KOPT-K1 (cell line): Measurements from ENCODE around the gene CKAP2L.

ENCODE experiments used
- H3K27ac ChIP-seq: fragments of 200-600 bp; sonication (generic); 2 replicates; pipeline ENCODE4 v1.5.1; 2016; ENCODE audit warnings: antibody characterized with exemption, mild to moderate bottlenecking, low read depth, low read length; ENCODE audit not compliant: poor library complexity, severe bottlenecking
- H3K36me3 ChIP-seq: fragments of 200-600 bp; sonication (generic); 2 replicates; pipeline ENCODE4 v1.5.1; 2017; ENCODE audit warnings: antibody characterized with exemption, mild to moderate bottlenecking, low read length, moderate library complexity; ENCODE audit not compliant: insufficient read depth
- H3K9me3 ChIP-seq: fragments of 200-600 bp; sonication (generic); 2 replicates; pipeline ENCODE4 v1.5.1; 2017; ENCODE audit warnings: antibody characterized with exemption, low read length, mild to moderate bottlenecking; ENCODE audit not compliant: insufficient read depth, poor library complexity, severe bottlenecking

Gene CKAP2L

GRCh38 chr2:112783187-112783714, 18.8 kb upstream of the CKAP2L start:
- H3K27ac ChIP-seq: no peak overlapping the region
- H3K36me3 ChIP-seq: no peaks in the 10 kb centered on the region
- no peaks in the 10 kb centered on the region for H3K9me3 ChIP-seq

GRCh38 chr2:112782234-112782799, 17.9 kb upstream of the CKAP2L start:
- H3K27ac ChIP-seq: no peak overlapping the region
- H3K36me3 ChIP-seq: no peaks in the 10 kb centered on the region

GRCh38 chr2:112779598-112779997, 15.2 kb upstream of the CKAP2L start:
- H3K27ac ChIP-seq: no peak overlapping the region
- no peaks in the 10 kb centered on the region for H3K9me3 ChIP-seq
- no peaks in the 10 kb centered on the region for H3K36me3 ChIP-seq

More at GRCh38 chr2:112782234-112782799, 17.9 kb upstream of the CKAP2L start:
- H3K9me3 ChIP-seq: no peaks in the 10 kb centered on the region

- H3K9me3 ChIP-seq: no peaks in the 10 kb centered on the region
- no peak overlapping the region for H3K27ac ChIP-seq
- H3K36me3 ChIP-seq: no peaks in the 10 kb centered on the region
Measured at GRCh38 chr2:112777036-112777435, 12.6 kb upstream of the CKAP2L start.

- Histone ChIP-seq H3K9me3 (no peaks in the 10 kb centered on the region), H3K36me3 (no peaks in the 10 kb centered on the region), H3K27ac (no peak overlapping the region)
Measured at GRCh38 chr2:112776113-112776512, 11.7 kb upstream of the CKAP2L start.

GRCh38 chr2:112774536-112775285, 10.3 kb upstream of the CKAP2L start:
- no peaks in the 10 kb centered on the region for H3K9me3 ChIP-seq
- no peaks in the 10 kb centered on the region for H3K36me3 ChIP-seq
- H3K27ac ChIP-seq: no peak overlapping the region

GRCh38 chr2:112773556-112773955, 9.1 kb upstream of the CKAP2L start:
- no peak overlapping the region for H3K27ac ChIP-seq
- H3K9me3 ChIP-seq: no peaks in the 10 kb centered on the region
- H3K36me3 ChIP-seq: no peaks in the 10 kb centered on the region

- Histone ChIP-seq H3K36me3 (no peaks in the 10 kb centered on the region), H3K27ac (no peak overlapping the region), H3K9me3 (peaks cover 4% of the 10 kb centered on the region)
Measured at GRCh38 chr2:112772911-112773475, 8.6 kb upstream of the CKAP2L start.

GRCh38 chr2:112772322-112772721, 7.9 kb upstream of the CKAP2L start:
- Histone ChIP-seq H3K27ac (no peak overlapping the region), H3K9me3 (peaks cover 11% of the 10 kb centered on the region), H3K36me3 (no peaks in the 10 kb centered on the region)

GRCh38 chr2:112768432-112768831, 4.0 kb upstream of the CKAP2L start:
- H3K36me3 ChIP-seq: no peaks in the 10 kb centered on the region
- H3K27ac ChIP-seq: no peak overlapping the region
- peaks cover 11% of the 10 kb centered on the region for H3K9me3 ChIP-seq

- no peak overlapping the region for H3K27ac ChIP-seq
- peaks cover 11% of the 10 kb centered on the region for H3K9me3 ChIP-seq
- H3K36me3 ChIP-seq: peaks cover 3% of the 10 kb centered on the region
Measured at GRCh38 chr2:112767693-112768330, 3.4 kb upstream of the CKAP2L start.

- Histone ChIP-seq H3K36me3 (peaks cover 29% of the 10 kb centered on the region), H3K9me3 (peaks cover 11% of the 10 kb centered on the region), H3K27ac (peak overlapping the region; percentile 91)
Measured at GRCh38 chr2:112765251-112765650, 842 bp upstream of the CKAP2L start.

GRCh38 chr2:112762276-112762675, 2.1 kb downstream of the CKAP2L start:
- H3K9me3 ChIP-seq: no peaks in the 10 kb centered on the region
- no peak overlapping the region for H3K27ac ChIP-seq
- peaks cover 59% of the 10 kb centered on the region for H3K36me3 ChIP-seq

- H3K27ac ChIP-seq: no peak overlapping the region
- H3K9me3 ChIP-seq: no peaks in the 10 kb centered on the region
- peaks cover 80% of the 10 kb centered on the region for H3K36me3 ChIP-seq
Measured at GRCh38 chr2:112760149-112760548, 4.3 kb downstream of the CKAP2L start.

GRCh38 chr2:112758711-112759110, 5.7 kb downstream of the CKAP2L start:
- Histone ChIP-seq H3K36me3 (peaks cover 94% of the 10 kb centered on the region), H3K9me3 (no peaks in the 10 kb centered on the region), H3K27ac (no peak overlapping the region)
